ENCODE data around the gene PRICKLE3.

DNA sequence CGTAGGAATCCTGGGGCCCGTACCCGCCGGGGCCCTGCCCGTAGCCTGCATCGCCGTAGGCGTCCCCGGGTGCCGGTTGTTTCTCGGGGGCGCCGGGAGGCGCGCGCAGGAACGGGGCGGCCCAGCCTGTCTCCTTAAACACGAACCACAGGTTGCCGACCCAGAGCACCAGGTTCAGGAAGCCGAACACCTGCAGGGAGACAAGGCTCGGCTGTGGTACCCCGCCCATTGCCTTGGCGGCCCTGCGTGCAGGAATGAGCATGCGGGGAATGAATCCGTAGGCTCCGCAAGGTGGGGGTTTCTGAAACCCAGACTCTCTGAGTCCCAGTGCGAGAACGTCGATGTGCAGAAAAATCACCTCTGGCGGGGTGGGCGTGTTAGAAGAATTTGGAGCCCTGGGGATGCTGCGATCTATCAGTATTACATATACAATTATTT lies 5.4 kb upstream of the PRICKLE3 start:
- TF ChIP-seq, protein P1, sequence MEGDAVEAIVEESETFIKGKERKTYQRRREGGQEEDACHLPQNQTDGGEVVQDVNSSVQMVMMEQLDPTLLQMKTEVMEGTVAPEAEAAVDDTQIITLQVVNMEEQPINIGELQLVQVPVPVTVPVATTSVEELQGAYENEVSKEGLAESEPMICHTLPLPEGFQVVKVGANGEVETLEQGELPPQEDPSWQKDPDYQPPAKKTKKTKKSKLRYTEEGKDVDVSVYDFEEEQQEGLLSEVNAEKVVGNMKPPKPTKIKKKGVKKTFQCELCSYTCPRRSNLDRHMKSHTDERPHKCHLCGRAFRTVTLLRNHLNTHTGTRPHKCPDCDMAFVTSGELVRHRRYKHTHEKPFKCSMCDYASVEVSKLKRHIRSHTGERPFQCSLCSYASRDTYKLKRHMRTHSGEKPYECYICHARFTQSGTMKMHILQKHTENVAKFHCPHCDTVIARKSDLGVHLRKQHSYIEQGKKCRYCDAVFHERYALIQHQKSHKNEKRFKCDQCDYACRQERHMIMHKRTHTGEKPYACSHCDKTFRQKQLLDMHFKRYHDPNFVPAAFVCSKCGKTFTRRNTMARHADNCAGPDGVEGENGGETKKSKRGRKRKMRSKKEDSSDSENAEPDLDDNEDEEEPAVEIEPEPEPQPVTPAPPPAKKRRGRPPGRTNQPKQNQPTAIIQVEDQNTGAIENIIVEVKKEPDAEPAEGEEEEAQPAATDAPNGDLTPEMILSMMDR (conservative IDR thresholded peaks at IDR 0.05 in 1 of 2, IDR thresholded peaks at IDR 0.05 in 1 of 2; ENCODE audit: low read depth in 1 of 2, low read length in 2 of 2), result no peak
- no peak for TF ChIP-seq EZH2 (IDR thresholded peaks at IDR 0.05; ENCODE audit: low read length, missing control alignments)

All from fibroblast of lung (primary cell).